ENCODE measurements around the gene CTU2. TPM values are rescaled to one million over a fixed set of nuclear protein-coding genes. Genes with fewer than 3 reads are reported as not detected.

The CTU2 gene
- total and polyA plus RNA-seq, 8 donors, result 9.7 to 19.8 (median 14.0) TPM

- H3K36me3 ChIP-seq, result peaks cover 0 to 24% of the 10 kb centered on the region in 2 donors
- TF ChIP-seq, protein P1, sequence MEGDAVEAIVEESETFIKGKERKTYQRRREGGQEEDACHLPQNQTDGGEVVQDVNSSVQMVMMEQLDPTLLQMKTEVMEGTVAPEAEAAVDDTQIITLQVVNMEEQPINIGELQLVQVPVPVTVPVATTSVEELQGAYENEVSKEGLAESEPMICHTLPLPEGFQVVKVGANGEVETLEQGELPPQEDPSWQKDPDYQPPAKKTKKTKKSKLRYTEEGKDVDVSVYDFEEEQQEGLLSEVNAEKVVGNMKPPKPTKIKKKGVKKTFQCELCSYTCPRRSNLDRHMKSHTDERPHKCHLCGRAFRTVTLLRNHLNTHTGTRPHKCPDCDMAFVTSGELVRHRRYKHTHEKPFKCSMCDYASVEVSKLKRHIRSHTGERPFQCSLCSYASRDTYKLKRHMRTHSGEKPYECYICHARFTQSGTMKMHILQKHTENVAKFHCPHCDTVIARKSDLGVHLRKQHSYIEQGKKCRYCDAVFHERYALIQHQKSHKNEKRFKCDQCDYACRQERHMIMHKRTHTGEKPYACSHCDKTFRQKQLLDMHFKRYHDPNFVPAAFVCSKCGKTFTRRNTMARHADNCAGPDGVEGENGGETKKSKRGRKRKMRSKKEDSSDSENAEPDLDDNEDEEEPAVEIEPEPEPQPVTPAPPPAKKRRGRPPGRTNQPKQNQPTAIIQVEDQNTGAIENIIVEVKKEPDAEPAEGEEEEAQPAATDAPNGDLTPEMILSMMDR (IDR thresholded peaks at IDR 0.05), result no peak
- intact Hi-C loops (cut with DNase I), result no loop called here
- DNase-seq (no peak), ATAC-seq (no peak)
- no peaks in the 10 kb centered on the region for H3K9me3 ChIP-seq
- no peak overlapping the region for H3K27ac ChIP-seq
- H3K4me3 ChIP-seq, result no peak overlapping the region
- peaks cover 5 to 39% of the 10 kb centered on the region in 2 donors for H3K4me1 ChIP-seq
- H3K27me3 ChIP-seq, result peaks cover 3 to 70% of the 10 kb centered on the region in 2 donors
These were observed 25.7 kb upstream of the CTU2 start for GRCh38 chr16:88680554-88681083.

DNA sequence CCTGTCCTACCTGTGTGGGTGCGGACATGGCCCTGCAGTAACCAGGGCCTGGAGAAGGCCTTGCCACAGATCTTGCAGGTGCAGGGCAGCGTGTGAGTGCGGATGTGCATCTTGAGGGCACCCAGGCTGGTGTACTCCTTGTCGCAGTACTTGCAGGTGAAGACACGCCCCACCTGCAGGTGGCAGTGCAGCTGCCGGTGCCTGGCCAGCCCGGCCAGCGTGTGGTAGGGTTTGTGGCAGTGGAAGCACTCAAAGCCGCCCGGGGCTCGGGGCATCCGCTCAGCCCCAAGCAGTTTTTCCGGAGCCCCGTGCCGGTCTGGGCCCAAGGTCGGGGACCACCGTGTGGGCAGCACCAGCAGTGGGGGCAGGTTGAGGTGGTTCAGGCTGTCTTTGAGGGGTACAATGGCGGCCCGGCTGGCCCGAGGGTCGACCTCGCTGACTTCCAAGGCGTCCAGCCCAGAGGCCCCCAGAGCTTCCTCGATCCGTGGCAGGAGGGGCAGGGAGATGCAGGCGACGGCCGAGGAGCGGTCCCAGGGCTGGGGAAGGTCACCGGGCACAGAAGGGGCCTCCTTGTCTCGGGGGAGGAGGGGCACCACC is 25.1 kb upstream of the CTU2 start:
- DNase-seq (peak in 1 of 4 donors; percentile 85), ATAC-seq (peak; percentile 22)
- Histone ChIP-seq H3K36me3 (peaks cover 0 to 24% of the 10 kb centered on the region in 2 donors), H3K27ac (peak overlapping the region in 1 of 2 donors; percentile 83), H3K4me3 (no peak overlapping the region), H3K4me1 (peaks cover 9 to 44% of the 10 kb centered on the region in 2 donors), H3K9me3 (no peaks in the 10 kb centered on the region), H3K27me3 (peaks cover 3 to 75% of the 10 kb centered on the region in 2 donors)
- intact Hi-C loops (cut with DNase I), result no loop called here
- TF ChIP-seq, protein P1 (IDR thresholded peaks at IDR 0.05), result no peak

- Histone ChIP-seq H3K27me3 (peaks cover 3 to 82% of the 10 kb centered on the region in 2 donors), H3K36me3 (peaks cover 0 to 19% of the 10 kb centered on the region in 2 donors), H3K9me3 (no peaks in the 10 kb centered on the region), H3K27ac (peak overlapping the region; percentile 57 to 83), H3K4me1 (peaks cover 13 to 51% of the 10 kb centered on the region in 2 donors), H3K4me3 (no peak overlapping the region)
- ATAC-seq (peak; percentile 6), DNase-seq (peak in 2 of 4 donors; percentile 82 to 89)
- intact Hi-C loops (cut with DNase I), result no loop called here
- TF ChIP-seq, protein P1 (IDR thresholded peaks at IDR 0.05), result no peak
These were observed 24.4 kb upstream of the CTU2 start for GRCh38 chr16:88681709-88682451.

- Histone ChIP-seq H3K27me3 (peaks cover 3 to 85% of the 10 kb centered on the region in 2 donors), H3K27ac (no peak overlapping the region), H3K36me3 (no peaks in the 10 kb centered on the region), H3K4me1 (peaks cover 14 to 55% of the 10 kb centered on the region in 2 donors), H3K4me3 (no peak overlapping the region), H3K9me3 (no peaks in the 10 kb centered on the region)
- TF ChIP-seq, protein P1 (IDR thresholded peaks at IDR 0.05), result no peak
- intact Hi-C loops (cut with DNase I), result no loop called here
- DNase-seq (peak in 1 of 4 donors; percentile 70), ATAC-seq (no peak)
These were observed 21.6 kb upstream of the CTU2 start for GRCh38 chr16:88684569-88685155.
